Measurements from ENCODE around the gene BBS12. TPM values are rescaled to one million over a fixed set of nuclear protein-coding genes. Genes with fewer than 3 reads are reported as not detected.

The BBS12 gene
- total RNA-seq, 2 experiments from 2014 or later: 2.1 to 3.6 TPM

- H3K4me3 Mint-ChIP-seq: no peak overlapping the region
- peak overlapping the region; percentile 37 for H3K27ac Mint-ChIP-seq
- H3K36me3 Mint-ChIP-seq: peaks cover 4% of the 10 kb centered on the region
- CTCF ChIA-PET: interaction anchor here (1.0 to 1.3 kb wide), 3 partner anchors 12 to 105 kb away, joined by 3 read pairs; no protein-coding TSS in a partner anchor
- no peak for DNase-seq
- H3K4me1 Mint-ChIP-seq: peaks cover 36% of the 10 kb centered on the region
- H3K27me3 Mint-ChIP-seq: peaks cover 25% of the 10 kb centered on the region
- no peaks in the 10 kb centered on the region for H3K9me3 Mint-ChIP-seq (ENCODE audit: low read depth)
- ATAC-seq: no peak
These were observed 27.5 kb upstream of the BBS12 start for GRCh38 chr4:122705009-122705408.

GRCh38 chr4:122705547-122706117 is 26.9 kb upstream of the BBS12 start:
- peak; percentile 38 for ATAC-seq
- peak overlapping the region; percentile 53 for H3K27ac Mint-ChIP-seq

GRCh38 chr4:122706511-122706910 is 26.0 kb upstream of the BBS12 start:
- DNase-seq (no peak), ATAC-seq (no peak)
- CTCF ChIA-PET: interaction anchor here (0.7 kb wide), 1 partner anchor 15 kb away, joined by 3 read pairs; no protein-coding TSS in a partner anchor
- Mint-ChIP-seq H3K27ac (no peak overlapping the region), H3K4me3 (peak overlapping the region; percentile 14), H3K36me3 (peaks cover 3% of the 10 kb centered on the region), H3K27me3 (peaks cover 28% of the 10 kb centered on the region), H3K4me1 (peaks cover 34% of the 10 kb centered on the region), H3K9me3 (ENCODE audit: low read depth) (no peaks in the 10 kb centered on the region)

More at GRCh38 chr4:122705547-122706117, 26.9 kb upstream of the BBS12 start:
- Mint-ChIP-seq H3K27me3 (peaks cover 25% of the 10 kb centered on the region), H3K9me3 (ENCODE audit: low read depth) (no peaks in the 10 kb centered on the region), H3K4me1 (peaks cover 35% of the 10 kb centered on the region), H3K36me3 (peaks cover 4% of the 10 kb centered on the region), H3K4me3 (no peak overlapping the region)
- DNase-seq: no peak
- CTCF ChIA-PET: interaction anchor here (1.0 to 1.3 kb wide), 3 partner anchors 12 to 105 kb away, joined by 3 read pairs; no protein-coding TSS in a partner anchor

- H3K27ac Mint-ChIP-seq: peak overlapping the region; percentile 34
- peaks cover 25% of the 10 kb centered on the region for H3K27me3 Mint-ChIP-seq
- H3K36me3 Mint-ChIP-seq: peaks cover 3% of the 10 kb centered on the region
- peaks cover 39% of the 10 kb centered on the region for H3K4me1 Mint-ChIP-seq
- CTCF ChIA-PET: interaction anchor here (1.3 to 2.0 kb wide), 2 partner anchors 10 to 14 kb away, joined by 4 read pairs; no protein-coding TSS in a partner anchor
- H3K9me3 Mint-ChIP-seq (ENCODE audit: low read depth): no peaks in the 10 kb centered on the region
- no peak for DNase-seq
- ATAC-seq: no peak
- H3K4me3 Mint-ChIP-seq: peak overlapping the region; percentile 4
These were observed 25.0 kb upstream of the BBS12 start for GRCh38 chr4:122707497-122707896.

- H3K27me3 Mint-ChIP-seq: peaks cover 22% of the 10 kb centered on the region
- H3K36me3 Mint-ChIP-seq: peaks cover 3% of the 10 kb centered on the region
- ATAC-seq: no peak
- CTCF ChIA-PET: interaction anchor here (2.0 kb wide), 1 partner anchor 12 kb away, joined by 4 read pairs; no protein-coding TSS in a partner anchor
- no peaks in the 10 kb centered on the region for H3K9me3 Mint-ChIP-seq (ENCODE audit: low read depth)
- no peak overlapping the region for H3K4me3 Mint-ChIP-seq
- H3K27ac Mint-ChIP-seq: no peak overlapping the region
- H3K4me1 Mint-ChIP-seq: peaks cover 42% of the 10 kb centered on the region
- no peak for DNase-seq
These were observed 23.3 kb upstream of the BBS12 start for GRCh38 chr4:122709236-122709635.

- ATAC-seq (peak; percentile 66), DNase-seq (no peak)
- H3K27ac Mint-ChIP-seq: peak overlapping the region; percentile 37
- no peak overlapping the region for H3K4me3 Mint-ChIP-seq
- H3K27me3 Mint-ChIP-seq: peaks cover 16% of the 10 kb centered on the region
- H3K9me3 Mint-ChIP-seq (ENCODE audit: low read depth): no peaks in the 10 kb centered on the region
- no peaks in the 10 kb centered on the region for H3K36me3 Mint-ChIP-seq
- peaks cover 37% of the 10 kb centered on the region for H3K4me1 Mint-ChIP-seq
- CTCF ChIA-PET: no interaction called here
These were observed 21.8 kb upstream of the BBS12 start for GRCh38 chr4:122710434-122711308.

GRCh38 chr4:122711919-122712318 is 20.6 kb upstream of the BBS12 start:
- peaks cover 37% of the 10 kb centered on the region for H3K4me1 Mint-ChIP-seq
- no peak overlapping the region for H3K27ac Mint-ChIP-seq
- no peak for ATAC-seq

GRCh38 chr4:122712782-122713181 is 19.7 kb upstream of the BBS12 start:
- no peak overlapping the region for H3K4me3 Mint-ChIP-seq
- DNase-seq: no peak
- peaks cover 35% of the 10 kb centered on the region for H3K4me1 Mint-ChIP-seq
- ATAC-seq: peak; percentile 43
- H3K27me3 Mint-ChIP-seq: peaks cover 14% of the 10 kb centered on the region
- CTCF ChIA-PET: interaction anchor here (1.1 kb wide), 1 partner anchor 110 kb away, joined by 3 read pairs; no protein-coding TSS in a partner anchor
- H3K36me3 Mint-ChIP-seq: no peaks in the 10 kb centered on the region
- no peaks in the 10 kb centered on the region for H3K9me3 Mint-ChIP-seq (ENCODE audit: low read depth)
- no peak overlapping the region for H3K27ac Mint-ChIP-seq

More at GRCh38 chr4:122711919-122712318, 20.6 kb upstream of the BBS12 start:
- peaks cover 16% of the 10 kb centered on the region for H3K27me3 Mint-ChIP-seq
- no peak overlapping the region for H3K4me3 Mint-ChIP-seq
- no peak for DNase-seq
- CTCF ChIA-PET: interaction anchor here (1.1 kb wide), 1 partner anchor 109 kb away, joined by 3 read pairs; no protein-coding TSS in a partner anchor
- no peaks in the 10 kb centered on the region for H3K36me3 Mint-ChIP-seq
- no peaks in the 10 kb centered on the region for H3K9me3 Mint-ChIP-seq (ENCODE audit: low read depth)

GRCh38 chr4:122715221-122715620 is 17.3 kb upstream of the BBS12 start:
- no peak for DNase-seq
- CTCF ChIA-PET: interaction anchor here (1.6 kb wide), 1 partner anchor 17 kb away, joined by 6 read pairs; the partner anchor contains the start of gene BBS12
- Mint-ChIP-seq H3K36me3 (no peaks in the 10 kb centered on the region), H3K27ac (no peak overlapping the region), H3K4me1 (peaks cover 34% of the 10 kb centered on the region), H3K27me3 (peaks cover 12% of the 10 kb centered on the region), H3K4me3 (no peak overlapping the region), H3K9me3 (ENCODE audit: low read depth) (no peaks in the 10 kb centered on the region)
- ATAC-seq: no peak

- no peak overlapping the region for H3K4me3 Mint-ChIP-seq
- H3K9me3 Mint-ChIP-seq (ENCODE audit: low read depth): no peaks in the 10 kb centered on the region
- H3K4me1 Mint-ChIP-seq: peaks cover 21% of the 10 kb centered on the region
- no peaks in the 10 kb centered on the region for H3K36me3 Mint-ChIP-seq
- H3K27me3 Mint-ChIP-seq: peaks cover 6% of the 10 kb centered on the region
- CTCF ChIA-PET: interaction anchor here (0.6 to 3.1 kb wide), 16 partner anchors 9 to 816 kb away, joined by 3 to 29 read pairs (median 4); partner anchors contain the start of gene BBS12
- ATAC-seq (peak; percentile 92), DNase-seq (peak; percentile 82)
- no peak overlapping the region for H3K27ac Mint-ChIP-seq
These were observed 15.6 kb upstream of the BBS12 start for GRCh38 chr4:122716825-122717448.

GRCh38 chr4:122718281-122718680 is 14.2 kb upstream of the BBS12 start:
- Mint-ChIP-seq H3K4me1 (peaks cover 13% of the 10 kb centered on the region), H3K36me3 (no peaks in the 10 kb centered on the region), H3K4me3 (no peak overlapping the region), H3K27ac (no peak overlapping the region), H3K27me3 (peaks cover 12% of the 10 kb centered on the region), H3K9me3 (ENCODE audit: low read depth) (no peaks in the 10 kb centered on the region)
- DNase-seq (no peak), ATAC-seq (no peak)
- CTCF ChIA-PET: interaction anchor here (1.3 to 3.1 kb wide), 5 partner anchors 13 to 817 kb away, joined by 6 to 29 read pairs (median 8); partner anchors contain the start of gene BBS12

GRCh38 chr4:122722256-122722655 is 10.2 kb upstream of the BBS12 start:
- Mint-ChIP-seq H3K4me1 (no peaks in the 10 kb centered on the region), H3K4me3 (no peak overlapping the region), H3K36me3 (no peaks in the 10 kb centered on the region), H3K27me3 (peaks cover 29% of the 10 kb centered on the region), H3K27ac (no peak overlapping the region), H3K9me3 (ENCODE audit: low read depth) (no peaks in the 10 kb centered on the region)
- ATAC-seq (no peak), DNase-seq (no peak)
- CTCF ChIA-PET: interaction anchor here (1.3 to 2.1 kb wide), 2 partner anchors 10 to 145 kb away, joined by 3 to 12 read pairs; partner anchors contain the start of gene BBS12

GRCh38 chr4:122728856-122729255 is 3.6 kb upstream of the BBS12 start:
- Mint-ChIP-seq H3K4me3 (no peak overlapping the region), H3K36me3 (no peaks in the 10 kb centered on the region), H3K27ac (no peak overlapping the region), H3K27me3 (peaks cover 13% of the 10 kb centered on the region), H3K9me3 (ENCODE audit: low read depth) (no peaks in the 10 kb centered on the region), H3K4me1 (peaks cover 15% of the 10 kb centered on the region)
- ATAC-seq (no peak), DNase-seq (no peak)
- CTCF ChIA-PET: interaction anchor here (5.5 kb wide), 1 partner anchor 12 kb away, joined by 29 read pairs; no protein-coding TSS in a partner anchor
